ENCODE results near the gene GRK5. TPM values are rescaled to one million over a fixed set of nuclear protein-coding genes. Genes with fewer than 3 reads are reported as not detected.

The GRK5 gene
- total and polyA plus RNA-seq, 2 experiments from 2014 or later, result 5.2 to 13.7 TPM

DNA sequence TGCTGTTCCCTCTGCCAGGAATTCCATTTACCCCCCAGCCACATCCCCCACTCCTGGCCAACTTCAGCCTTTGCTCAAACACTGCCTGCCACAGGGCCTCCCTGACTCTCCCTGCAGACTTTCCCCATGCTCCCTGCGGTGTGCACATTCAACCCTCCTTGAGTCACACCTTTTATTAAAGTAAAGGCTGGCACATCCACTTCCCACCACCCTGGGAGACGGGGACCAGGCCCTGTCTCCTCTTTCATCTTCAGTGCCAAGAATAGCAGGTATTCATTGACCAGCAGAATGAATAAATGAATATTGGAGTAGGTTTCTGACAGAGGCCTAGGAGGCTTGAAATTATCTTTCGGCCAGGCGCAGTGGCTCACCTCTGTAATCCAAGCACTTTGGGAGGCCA is 91.4 kb downstream of the GRK5 start:
- H3K9ac ChIP-seq, result no peak overlapping the region
- no peaks in the 10 kb centered on the region for H3K4me1 ChIP-seq (ENCODE audit: insufficient read depth)
- H3K9me3 ChIP-seq (ENCODE audit: low read depth), result no peaks in the 10 kb centered on the region
- H3K79me2 ChIP-seq (ENCODE audit: insufficient read depth), result peaks cover 17% of the 10 kb centered on the region
- no peaks in the 10 kb centered on the region for H3F3A ChIP-seq (ENCODE audit: insufficient read depth)
- DNase-seq, result no peak
- TF ChIP-seq EZH2phosphoT487 (IDR thresholded peaks at IDR 0.05; ENCODE audit: insufficient read depth, low read depth) (no peak), EZH2 (IDR thresholded peaks at IDR 0.05; ENCODE audit: insufficient read depth, poor library complexity, severe bottlenecking) (no peak)
- no peaks in the 10 kb centered on the region for H3K9me2 ChIP-seq (ENCODE audit: insufficient read depth)
- no peak overlapping the region for H3K4me2 ChIP-seq (ENCODE audit: unreplicated experiment)
- H3K36me3 ChIP-seq (ENCODE audit: low read depth), result no peaks in the 10 kb centered on the region
- no peak overlapping the region for H3K4me3 ChIP-seq
- no peak overlapping the region for H2AFZ ChIP-seq
- no peaks in the 10 kb centered on the region for H4K20me1 ChIP-seq (ENCODE audit: insufficient read depth)
- no peak overlapping the region for H3K27ac ChIP-seq
- WGBS, 2 experiments (ENCODE audit: low coverage in 1 of 2, low lambda C conversion rate in 2 of 2, missing lambda C conversion rate in 2 of 2), result 82 to 89% methylated on average over 4 of the region's 4 CpGs
- in situ Hi-C loops (cut with MboI), result no loop called here
- H3K27me3 ChIP-seq (replicated peaks; ENCODE audit: insufficient read depth), result no peaks in the 10 kb centered on the region

DNA sequence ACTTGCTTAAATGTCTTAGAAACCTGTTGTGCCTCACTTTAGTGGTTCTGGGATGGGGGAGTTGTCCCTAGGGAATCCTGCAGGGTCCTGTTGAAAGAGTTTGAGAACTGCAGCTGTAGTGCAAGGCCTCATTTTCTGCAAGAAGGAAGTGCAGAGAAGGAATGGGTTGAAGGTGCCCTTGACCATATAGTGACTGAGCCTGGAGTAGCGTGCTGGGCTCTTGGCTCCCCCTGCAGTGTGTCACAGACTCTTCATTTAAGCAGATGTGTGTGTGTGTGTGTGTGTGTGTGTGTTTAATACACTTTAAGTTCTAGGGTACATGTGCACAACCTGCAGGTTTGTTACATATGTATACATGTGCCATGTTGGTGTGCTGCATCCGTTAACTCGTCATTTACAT is 92.2 kb downstream of the GRK5 start:
- H4K20me1 ChIP-seq (ENCODE audit: insufficient read depth), result no peaks in the 10 kb centered on the region
- no peaks in the 10 kb centered on the region for H3K9me3 ChIP-seq (ENCODE audit: low read depth)
- no peak overlapping the region for H3K9ac ChIP-seq
- 100% methylated on average over 3 of the region's 3 CpGs for WGBS, 2 experiments (ENCODE audit: low coverage in 1 of 2, low lambda C conversion rate in 2 of 2, missing lambda C conversion rate in 2 of 2)
- peaks cover 17% of the 10 kb centered on the region for H3K79me2 ChIP-seq (ENCODE audit: insufficient read depth)
- no peak overlapping the region for H2AFZ ChIP-seq
- H3K27me3 ChIP-seq (replicated peaks; ENCODE audit: insufficient read depth), result no peaks in the 10 kb centered on the region
- H3K4me2 ChIP-seq (ENCODE audit: unreplicated experiment), result no peak overlapping the region
- no peaks in the 10 kb centered on the region for H3K36me3 ChIP-seq (ENCODE audit: low read depth)
- no peak overlapping the region for H3K27ac ChIP-seq
- H3K9me2 ChIP-seq (ENCODE audit: insufficient read depth), result no peaks in the 10 kb centered on the region
- TF ChIP-seq EZH2 (IDR thresholded peaks at IDR 0.05; ENCODE audit: insufficient read depth, poor library complexity, severe bottlenecking) (no peak), EZH2phosphoT487 (IDR thresholded peaks at IDR 0.05; ENCODE audit: insufficient read depth, low read depth) (no peak)
- DNase-seq, result no peak
- H3K4me3 ChIP-seq, result no peak overlapping the region
- in situ Hi-C loops (cut with MboI), result no loop called here
- no peaks in the 10 kb centered on the region for H3F3A ChIP-seq (ENCODE audit: insufficient read depth)
- no peaks in the 10 kb centered on the region for H3K4me1 ChIP-seq (ENCODE audit: insufficient read depth)

DNA sequence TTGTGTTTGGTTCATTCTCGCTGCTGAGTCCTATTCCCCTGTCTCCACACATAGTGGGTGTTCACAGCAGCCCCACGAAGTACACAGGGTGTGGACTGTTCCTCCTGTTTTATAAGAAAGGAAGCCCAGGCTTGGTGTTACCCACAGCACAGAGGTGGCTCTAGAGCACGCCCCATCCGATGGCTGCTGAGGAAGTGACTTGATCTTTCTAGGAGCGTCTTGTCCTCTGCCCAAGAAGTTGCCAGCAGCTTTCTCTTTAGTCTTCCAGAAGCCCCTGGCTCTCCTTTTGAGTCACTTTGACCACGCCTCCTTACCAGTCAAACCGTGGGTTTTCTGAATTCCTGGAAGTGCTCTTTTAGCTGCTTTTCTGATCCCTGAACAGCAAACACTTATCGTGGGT is 94.0 kb downstream of the GRK5 start:
- peaks cover 4% of the 10 kb centered on the region for H3K4me1 ChIP-seq (ENCODE audit: insufficient read depth)
- H3K4me3 ChIP-seq, result no peak overlapping the region
- 74 to 78% methylated on average over 8 of the region's 8 CpGs for WGBS, 2 experiments (ENCODE audit: low coverage in 1 of 2, low lambda C conversion rate in 2 of 2, missing lambda C conversion rate in 2 of 2)
- in situ Hi-C loops (cut with MboI), result no loop called here
- DNase-seq, result no peak
- H3K27ac ChIP-seq, result no peak overlapping the region
- H2AFZ ChIP-seq, result no peak overlapping the region
- no peaks in the 10 kb centered on the region for H4K20me1 ChIP-seq (ENCODE audit: insufficient read depth)
- H3F3A ChIP-seq (ENCODE audit: insufficient read depth), result peaks cover 7% of the 10 kb centered on the region
- no peak overlapping the region for H3K9ac ChIP-seq
- no peaks in the 10 kb centered on the region for H3K36me3 ChIP-seq (ENCODE audit: low read depth)
- no peaks in the 10 kb centered on the region for H3K9me2 ChIP-seq (ENCODE audit: insufficient read depth)
- H3K79me2 ChIP-seq (ENCODE audit: insufficient read depth), result peaks cover 17% of the 10 kb centered on the region
- no peaks in the 10 kb centered on the region for H3K9me3 ChIP-seq (ENCODE audit: low read depth)
- no peak overlapping the region for H3K4me2 ChIP-seq (ENCODE audit: unreplicated experiment)
- no peaks in the 10 kb centered on the region for H3K27me3 ChIP-seq (replicated peaks; ENCODE audit: insufficient read depth)
- no peak for TF ChIP-seq EZH2 (IDR thresholded peaks at IDR 0.05; ENCODE audit: insufficient read depth, poor library complexity, severe bottlenecking)
- TF ChIP-seq EZH2phosphoT487 (IDR thresholded peaks at IDR 0.05; ENCODE audit: insufficient read depth, low read depth), result no peak

DNA sequence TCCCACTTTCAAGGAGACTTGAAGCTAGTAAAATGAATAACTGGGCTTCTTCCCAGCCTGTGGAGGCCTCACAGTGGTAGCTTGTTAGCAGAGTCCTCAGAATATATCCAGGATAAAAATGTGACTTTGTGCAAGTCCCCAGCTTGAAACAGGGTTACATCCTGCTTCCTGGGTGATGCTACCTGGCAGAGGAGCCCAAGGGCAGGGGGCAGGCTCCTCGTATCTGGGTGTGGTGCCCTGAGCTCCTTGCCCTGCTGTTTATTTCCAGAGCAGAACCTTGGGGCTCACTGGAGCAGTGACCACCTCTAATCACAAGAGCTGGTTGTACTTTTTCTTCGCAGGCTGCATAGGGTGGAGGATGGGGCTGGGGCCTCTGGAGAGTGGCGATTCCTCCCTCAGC is 94.8 kb downstream of the GRK5 start:
- no peak for DNase-seq
- Histone ChIP-seq H3K36me3 (ENCODE audit: low read depth) (no peaks in the 10 kb centered on the region), H3K4me2 (ENCODE audit: unreplicated experiment) (no peak overlapping the region), H3K4me1 (ENCODE audit: insufficient read depth) (peaks cover 12% of the 10 kb centered on the region), H3K9me2 (ENCODE audit: insufficient read depth) (no peaks in the 10 kb centered on the region), H3F3A (ENCODE audit: insufficient read depth) (peaks cover 15% of the 10 kb centered on the region), H3K27me3 (replicated peaks; ENCODE audit: insufficient read depth) (no peaks in the 10 kb centered on the region), H3K9me3 (ENCODE audit: low read depth) (no peaks in the 10 kb centered on the region), H2AFZ (no peak overlapping the region), H3K9ac (no peak overlapping the region), H3K27ac (no peak overlapping the region), H4K20me1 (ENCODE audit: insufficient read depth) (no peaks in the 10 kb centered on the region), H3K4me3 (no peak overlapping the region), H3K79me2 (ENCODE audit: insufficient read depth) (peaks cover 17% of the 10 kb centered on the region)
- in situ Hi-C loops (cut with MboI), result no loop called here
- no peak for TF ChIP-seq EZH2 (IDR thresholded peaks at IDR 0.05; ENCODE audit: insufficient read depth, poor library complexity, severe bottlenecking)
- no peak for TF ChIP-seq EZH2phosphoT487 (IDR thresholded peaks at IDR 0.05; ENCODE audit: insufficient read depth, low read depth)
- WGBS, 2 experiments (ENCODE audit: low coverage in 1 of 2, low lambda C conversion rate in 2 of 2, missing lambda C conversion rate in 2 of 2), result 55 to 59% methylated on average over 3 of the region's 3 CpGs
